ENCODE measurements around the gene MAN1B1. TPM values are rescaled to one million over a fixed set of nuclear protein-coding genes. Genes with fewer than 3 reads are reported as not detected.

MAN1B1 gene
- polyA plus RNA-seq, 3 donors: 29.3 to 38.2 (median 33.3) TPM

DNA sequence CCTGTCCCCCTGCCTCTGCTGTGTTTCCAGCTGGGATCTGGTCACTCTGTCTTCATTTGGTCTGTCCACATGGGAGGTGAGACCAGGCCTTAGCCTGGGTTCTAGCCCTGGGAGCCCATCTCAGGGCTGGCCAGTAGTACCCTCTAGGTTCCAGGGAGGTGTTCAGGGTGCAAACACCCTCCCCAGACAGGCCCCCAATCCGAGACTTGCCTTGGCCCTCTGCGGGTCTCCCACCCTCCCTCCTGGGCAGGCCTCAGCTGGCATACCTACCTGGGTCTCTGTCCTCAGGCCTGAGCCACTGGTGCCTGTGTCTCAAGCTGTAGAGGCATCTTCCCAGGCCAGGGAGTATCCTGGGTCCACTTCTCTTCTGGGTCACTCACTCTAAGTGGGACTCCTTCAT, 15.5 kb upstream of the MAN1B1 start:
- Histone ChIP-seq H3K27me3 (ENCODE audit: control insufficient read depth in 2 of 2, insufficient read depth in 2 of 2, low read length in 2 of 2) (peaks cover 0 to 5% of the 10 kb centered on the region in 2 donors), H3K9ac (ENCODE audit: insufficient read depth, low read length, poor library complexity, severe bottlenecking) (peak overlapping the region; percentile 48), H3K4me2 (replicated peaks; ENCODE audit: extremely low read depth, low read length, poor library complexity, severe bottlenecking) (peak overlapping the region; percentile 76), H3K79me2 (ENCODE audit: insufficient read depth, low read length) (peaks cover 6% of the 10 kb centered on the region), H3K36me3 (replicated peaks in 1 of 2; ENCODE audit: control insufficient read depth in 1 of 2, insufficient read depth in 2 of 2, low read length in 2 of 2) (no peaks in the 10 kb centered on the region), H3K4me1 (ENCODE audit: control insufficient read depth in 1 of 2, insufficient read depth in 2 of 2, low read length in 2 of 2) (peaks cover 41 to 80% of the 10 kb centered on the region in 2 donors), H4K20me1 (ENCODE audit: insufficient read depth, low read length) (no peaks in the 10 kb centered on the region), H2AFZ (ENCODE audit: insufficient read depth, low read depth, low read length, poor library complexity, severe bottlenecking) (peak overlapping the region; percentile 76), H3K27ac (ENCODE audit: low read depth in 1 of 2, low read length in 2 of 2) (peak overlapping the region in 1 of 2 donors; percentile 56), H3K4me3 (replicated peaks in 1 of 3; ENCODE audit: low read depth in 2 of 3, low read length in 3 of 3) (peak overlapping the region in 2 of 3 experiments; percentile 39 to 71), H3K9me3 (replicated peaks in 1 of 2; ENCODE audit: control insufficient read depth in 1 of 2, insufficient read depth in 1 of 2, low read length in 2 of 2) (no peaks in the 10 kb centered on the region)
- peaks cover 68% of the 10 kb centered on the region for H3K4me1 Mint-ChIP-seq
- TF ChIP-seq, protein P1, sequence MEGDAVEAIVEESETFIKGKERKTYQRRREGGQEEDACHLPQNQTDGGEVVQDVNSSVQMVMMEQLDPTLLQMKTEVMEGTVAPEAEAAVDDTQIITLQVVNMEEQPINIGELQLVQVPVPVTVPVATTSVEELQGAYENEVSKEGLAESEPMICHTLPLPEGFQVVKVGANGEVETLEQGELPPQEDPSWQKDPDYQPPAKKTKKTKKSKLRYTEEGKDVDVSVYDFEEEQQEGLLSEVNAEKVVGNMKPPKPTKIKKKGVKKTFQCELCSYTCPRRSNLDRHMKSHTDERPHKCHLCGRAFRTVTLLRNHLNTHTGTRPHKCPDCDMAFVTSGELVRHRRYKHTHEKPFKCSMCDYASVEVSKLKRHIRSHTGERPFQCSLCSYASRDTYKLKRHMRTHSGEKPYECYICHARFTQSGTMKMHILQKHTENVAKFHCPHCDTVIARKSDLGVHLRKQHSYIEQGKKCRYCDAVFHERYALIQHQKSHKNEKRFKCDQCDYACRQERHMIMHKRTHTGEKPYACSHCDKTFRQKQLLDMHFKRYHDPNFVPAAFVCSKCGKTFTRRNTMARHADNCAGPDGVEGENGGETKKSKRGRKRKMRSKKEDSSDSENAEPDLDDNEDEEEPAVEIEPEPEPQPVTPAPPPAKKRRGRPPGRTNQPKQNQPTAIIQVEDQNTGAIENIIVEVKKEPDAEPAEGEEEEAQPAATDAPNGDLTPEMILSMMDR (IDR thresholded peaks at IDR 0.05): no peak
- peaks cover 0 to 4% of the 10 kb centered on the region in 2 donors for H3K36me3 Mint-ChIP-seq
- H3K27ac Mint-ChIP-seq: peak overlapping the region; percentile 41 to 96 (median 89)
- peaks cover 0 to 4% (median 2%) of the 10 kb centered on the region in 7 donors for H3K9me3 Mint-ChIP-seq
- no peak for DNase-seq
- intact Hi-C loops (cut with micrococcal nuclease): loop anchor here in 1 of 2 donors (2.0 kb wide), 1 partner anchor 16 kb away; the partner anchor contains the start of gene MAN1B1
- 94% methylated on average over 2 of the region's 2 CpGs for WGBS (ENCODE audit: insufficient coverage)
- H3K27me3 Mint-ChIP-seq (ENCODE audit: low read depth in 3 of 3): peaks cover 0 to 3% (median 3%) of the 10 kb centered on the region in 3 donors
- H3K4me3 Mint-ChIP-seq: peak overlapping the region; percentile 75 to 91

DNA sequence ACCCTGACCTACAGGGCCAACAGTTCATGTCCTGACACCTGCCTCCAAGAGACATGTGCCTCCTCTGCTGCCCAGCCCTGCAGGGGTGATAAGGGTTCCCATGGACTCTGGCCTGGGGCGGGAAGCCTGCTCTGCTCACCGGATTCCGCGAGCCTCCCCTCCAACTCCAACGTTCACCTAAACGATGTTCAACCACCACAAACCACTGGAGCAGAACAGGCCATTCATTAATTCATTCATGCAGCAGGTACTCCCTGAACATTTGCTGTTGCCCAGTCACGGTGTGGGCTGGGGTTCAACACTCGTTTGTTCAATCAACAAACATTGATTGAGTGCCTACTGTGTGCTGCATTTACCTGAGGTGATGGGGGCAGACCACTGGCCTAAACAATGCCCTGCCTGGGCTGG, 12.8 kb upstream of the MAN1B1 start:
- DNase-seq: no peak
- H3K36me3 Mint-ChIP-seq: peaks cover 0 to 6% of the 10 kb centered on the region in 2 donors
- Histone ChIP-seq H4K20me1 (ENCODE audit: insufficient read depth, low read length) (peaks cover 10% of the 10 kb centered on the region), H3K79me2 (ENCODE audit: insufficient read depth, low read length) (peaks cover 2% of the 10 kb centered on the region), H3K4me2 (replicated peaks; ENCODE audit: extremely low read depth, low read length, poor library complexity, severe bottlenecking) (no peak overlapping the region), H3K27ac (ENCODE audit: low read depth in 1 of 2, low read length in 2 of 2) (peak overlapping the region in 1 of 2 donors; percentile 87), H2AFZ (ENCODE audit: insufficient read depth, low read depth, low read length, poor library complexity, severe bottlenecking) (no peak overlapping the region), H3K4me3 (replicated peaks in 1 of 3; ENCODE audit: low read depth in 2 of 3, low read length in 3 of 3) (no peak overlapping the region), H3K36me3 (replicated peaks in 1 of 2; ENCODE audit: control insufficient read depth in 1 of 2, insufficient read depth in 2 of 2, low read length in 2 of 2) (no peaks in the 10 kb centered on the region), H3K9ac (ENCODE audit: insufficient read depth, low read length, poor library complexity, severe bottlenecking) (no peak overlapping the region), H3K9me3 (replicated peaks in 1 of 2; ENCODE audit: control insufficient read depth in 1 of 2, insufficient read depth in 1 of 2, low read length in 2 of 2) (no peaks in the 10 kb centered on the region), H3K27me3 (ENCODE audit: control insufficient read depth in 2 of 2, insufficient read depth in 2 of 2, low read length in 2 of 2) (peaks cover 0 to 5% of the 10 kb centered on the region in 2 donors), H3K4me1 (ENCODE audit: control insufficient read depth in 1 of 2, insufficient read depth in 2 of 2, low read length in 2 of 2) (peaks cover 43 to 82% of the 10 kb centered on the region in 2 donors)
- WGBS (ENCODE audit: insufficient coverage): 81% methylated on average over 8 of the region's 8 CpGs
- H3K4me3 Mint-ChIP-seq: no peak overlapping the region
- H3K27ac Mint-ChIP-seq: peak overlapping the region; percentile 87 to 96 (median 93)
- peaks cover 0 to 3% (median 0%) of the 10 kb centered on the region in 3 donors for H3K27me3 Mint-ChIP-seq (ENCODE audit: low read depth in 3 of 3)
- intact Hi-C loops (cut with micrococcal nuclease): no loop called here
- H3K4me1 Mint-ChIP-seq: peaks cover 69% of the 10 kb centered on the region
- TF ChIP-seq, protein P1 (IDR thresholded peaks at IDR 0.05): no peak
- peaks cover 0 to 4% (median 2%) of the 10 kb centered on the region in 7 donors for H3K9me3 Mint-ChIP-seq
